GM21737 (cell line): Measurements from ENCODE around the gene CCDC178.

Experiments
- ATAC-seq: cut with Tn5 transposase; IDR thresholded peaks from one replicate; pipeline ENCODE4 v1.9.1; 2021; ENCODE audit warnings: mild to moderate bottlenecking, moderate library complexity; ENCODE audit not compliant: unreplicated experiment

The CCDC178 gene

GRCh38 chr18:33135951-33136660, 304.4 kb downstream of the CCDC178 start:
- ATAC-seq: no peak

- no peak for ATAC-seq
These were observed 307.9 kb downstream of the CCDC178 start for GRCh38 chr18:33132657-33133056.

- ATAC-seq: no peak
These were observed 311.9 kb downstream of the CCDC178 start for GRCh38 chr18:33128581-33128980.

- no peak for ATAC-seq
These were observed 316.5 kb downstream of the CCDC178 start for GRCh38 chr18:33123862-33124518.

GRCh38 chr18:33116376-33116775, 324.1 kb downstream of the CCDC178 start:
- no peak for ATAC-seq

- ATAC-seq: no peak
These were observed 324.6 kb downstream of the CCDC178 start for GRCh38 chr18:33115917-33116316.

GRCh38 chr18:33115476-33115875, 325.0 kb downstream of the CCDC178 start:
- ATAC-seq: no peak

- no peak for ATAC-seq
These were observed 325.8 kb downstream of the CCDC178 start for GRCh38 chr18:33114749-33115148.

- no peak for ATAC-seq
These were observed 327.1 kb downstream of the CCDC178 start for GRCh38 chr18:33113416-33113815.

- no peak for ATAC-seq
These were observed 333.0 kb downstream of the CCDC178 start for GRCh38 chr18:33107511-33107910.

- no peak for ATAC-seq
These were observed 339.2 kb downstream of the CCDC178 start for GRCh38 chr18:33101316-33101715.

GRCh38 chr18:33099626-33100025, 340.9 kb downstream of the CCDC178 start:
- ATAC-seq: no peak

- ATAC-seq: no peak
These were observed 343.4 kb downstream of the CCDC178 start for GRCh38 chr18:33097126-33097525.

GRCh38 chr18:33090461-33090860, 350.1 kb downstream of the CCDC178 start:
- no peak for ATAC-seq

- ATAC-seq: no peak
These were observed 363.9 kb downstream of the CCDC178 start for GRCh38 chr18:33076601-33077000.

- no peak for ATAC-seq
These were observed 366.4 kb downstream of the CCDC178 start for GRCh38 chr18:33074125-33074524.

- no peak for ATAC-seq
These were observed 377.6 kb downstream of the CCDC178 start for GRCh38 chr18:33062834-33063364.

- ATAC-seq: no peak
These were observed 387.6 kb downstream of the CCDC178 start for GRCh38 chr18:33052886-33053285.

- no peak for ATAC-seq
These were observed 389.1 kb downstream of the CCDC178 start for GRCh38 chr18:33051407-33051806.

GRCh38 chr18:33040213-33040612, 400.3 kb downstream of the CCDC178 start:
- no peak for ATAC-seq

GRCh38 chr18:33034945-33035344, 405.6 kb downstream of the CCDC178 start:
- ATAC-seq: no peak

GRCh38 chr18:33034212-33034611, 406.3 kb downstream of the CCDC178 start:
- ATAC-seq: no peak
